ENCODE data around the gene NELL1.

The NELL1 gene

DNA sequence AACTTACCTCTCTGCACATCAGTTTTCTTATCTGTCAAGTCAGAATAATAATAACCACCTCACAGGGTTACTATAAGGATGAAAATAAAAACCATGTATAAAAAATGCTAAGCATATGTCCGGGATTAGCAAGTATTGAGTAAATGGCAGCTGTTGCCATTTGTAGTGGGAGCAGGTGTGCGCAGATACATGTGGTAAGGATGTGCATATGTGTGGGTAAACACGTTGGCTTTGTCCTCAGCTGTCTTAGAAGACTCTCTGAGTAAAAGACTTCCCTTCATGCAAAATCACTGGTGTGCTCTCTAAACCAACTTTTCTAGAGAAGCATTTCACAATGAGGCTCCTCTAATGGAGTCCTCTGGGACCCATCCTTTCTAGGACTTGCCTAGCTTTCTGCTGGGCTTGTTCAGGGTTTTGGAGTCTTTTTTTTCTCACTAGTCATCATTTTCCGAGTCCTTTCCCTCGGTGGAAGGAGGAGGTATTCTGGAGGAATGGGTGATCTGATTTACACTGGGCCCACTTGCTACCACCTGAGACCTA lies 62.4 kb downstream of the NELL1 start:
- Histone ChIP-seq H3K9ac (ENCODE audit: low read depth, low read length, poor library complexity, severe bottlenecking) (no peak overlapping the region), H3K4me2 (ENCODE audit: low read depth, low read length, poor library complexity, severe bottlenecking) (no peak overlapping the region), H3K79me2 (ENCODE audit: insufficient read depth, low read length) (no peaks in the 10 kb centered on the region), H3K9me3 (ENCODE audit: insufficient read depth, low read depth, low read length) (no peaks in the 10 kb centered on the region; the same call in 1 of the 2 replicates), H3K36me3 (ENCODE audit: insufficient read depth, low read length) (no peaks in the 10 kb centered on the region), H4K20me1 (ENCODE audit: insufficient read depth, low read length, poor library complexity, severe bottlenecking) (no peaks in the 10 kb centered on the region), H3K4me3 (ENCODE audit: low read length, poor library complexity, severe bottlenecking) (no peak overlapping the region), H3K4me1 (ENCODE audit: insufficient read depth, low read length, poor library complexity, severe bottlenecking) (no peaks in the 10 kb centered on the region), H3K9me2 (replicated peaks; ENCODE audit: low read depth, low read length) (no peaks in the 10 kb centered on the region), H3K27me3 (ENCODE audit: insufficient read depth, low read length, poor library complexity, severe bottlenecking) (no peaks in the 10 kb centered on the region), H2AFZ (ENCODE audit: low read length) (no peak overlapping the region), H3F3A (ENCODE audit: low read depth) (no peaks in the 10 kb centered on the region)
- TF ChIP-seq, protein P1, sequence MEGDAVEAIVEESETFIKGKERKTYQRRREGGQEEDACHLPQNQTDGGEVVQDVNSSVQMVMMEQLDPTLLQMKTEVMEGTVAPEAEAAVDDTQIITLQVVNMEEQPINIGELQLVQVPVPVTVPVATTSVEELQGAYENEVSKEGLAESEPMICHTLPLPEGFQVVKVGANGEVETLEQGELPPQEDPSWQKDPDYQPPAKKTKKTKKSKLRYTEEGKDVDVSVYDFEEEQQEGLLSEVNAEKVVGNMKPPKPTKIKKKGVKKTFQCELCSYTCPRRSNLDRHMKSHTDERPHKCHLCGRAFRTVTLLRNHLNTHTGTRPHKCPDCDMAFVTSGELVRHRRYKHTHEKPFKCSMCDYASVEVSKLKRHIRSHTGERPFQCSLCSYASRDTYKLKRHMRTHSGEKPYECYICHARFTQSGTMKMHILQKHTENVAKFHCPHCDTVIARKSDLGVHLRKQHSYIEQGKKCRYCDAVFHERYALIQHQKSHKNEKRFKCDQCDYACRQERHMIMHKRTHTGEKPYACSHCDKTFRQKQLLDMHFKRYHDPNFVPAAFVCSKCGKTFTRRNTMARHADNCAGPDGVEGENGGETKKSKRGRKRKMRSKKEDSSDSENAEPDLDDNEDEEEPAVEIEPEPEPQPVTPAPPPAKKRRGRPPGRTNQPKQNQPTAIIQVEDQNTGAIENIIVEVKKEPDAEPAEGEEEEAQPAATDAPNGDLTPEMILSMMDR (conservative IDR thresholded peaks at IDR 0.05; ENCODE audit: low read length): no peak
- TF ChIP-seq EZH2phosphoT487 (IDR thresholded peaks at IDR 0.05; ENCODE audit: borderline replicate concordance): no peak

DNA sequence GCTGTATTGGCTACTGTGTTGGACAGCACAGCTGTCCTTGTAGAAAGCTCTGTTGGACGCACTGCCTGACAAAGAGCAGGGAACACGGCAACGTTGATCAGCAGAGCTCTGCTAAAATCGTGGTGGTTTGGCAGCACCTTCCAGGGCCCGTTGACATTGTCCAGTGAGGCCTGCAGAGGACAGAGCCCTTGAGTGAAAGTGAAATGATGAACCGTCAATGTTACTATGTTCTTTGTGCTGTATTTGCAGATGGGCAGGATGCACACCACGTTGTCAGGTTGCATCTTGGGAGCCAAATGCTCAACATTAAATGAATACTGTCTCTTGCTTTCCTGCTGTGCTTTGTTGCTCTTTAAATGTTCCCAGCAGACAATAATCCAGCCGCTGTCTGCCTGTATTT lies 69.7 kb downstream of the NELL1 start:
- no peak overlapping the region for H3K9ac ChIP-seq (ENCODE audit: low read depth, low read length, poor library complexity, severe bottlenecking)
- no peaks in the 10 kb centered on the region for H3K36me3 ChIP-seq (ENCODE audit: insufficient read depth, low read length)
- H3K9me2 ChIP-seq (replicated peaks; ENCODE audit: low read depth, low read length): no peaks in the 10 kb centered on the region
- H3K79me2 ChIP-seq (ENCODE audit: insufficient read depth, low read length): no peaks in the 10 kb centered on the region
- H3K27me3 ChIP-seq (ENCODE audit: insufficient read depth, low read length, poor library complexity, severe bottlenecking): no peaks in the 10 kb centered on the region
- no peak overlapping the region for H2AFZ ChIP-seq (ENCODE audit: low read length)
- no peaks in the 10 kb centered on the region for H3K4me1 ChIP-seq (ENCODE audit: insufficient read depth, low read length, poor library complexity, severe bottlenecking)
- H3K9me3 ChIP-seq (ENCODE audit: insufficient read depth, low read depth, low read length): no peaks in the 10 kb centered on the region; the same call in 1 of the 2 replicates
- H3K4me3 ChIP-seq (ENCODE audit: low read length, poor library complexity, severe bottlenecking): no peak overlapping the region
- TF ChIP-seq, protein P1 (conservative IDR thresholded peaks at IDR 0.05; ENCODE audit: low read length): no peak
- no peak for TF ChIP-seq EZH2phosphoT487 (IDR thresholded peaks at IDR 0.05; ENCODE audit: borderline replicate concordance)
- no peaks in the 10 kb centered on the region for H3F3A ChIP-seq (ENCODE audit: low read depth)
- no peaks in the 10 kb centered on the region for H4K20me1 ChIP-seq (ENCODE audit: insufficient read depth, low read length, poor library complexity, severe bottlenecking)
- H3K4me2 ChIP-seq (ENCODE audit: low read depth, low read length, poor library complexity, severe bottlenecking): no peak overlapping the region

DNA sequence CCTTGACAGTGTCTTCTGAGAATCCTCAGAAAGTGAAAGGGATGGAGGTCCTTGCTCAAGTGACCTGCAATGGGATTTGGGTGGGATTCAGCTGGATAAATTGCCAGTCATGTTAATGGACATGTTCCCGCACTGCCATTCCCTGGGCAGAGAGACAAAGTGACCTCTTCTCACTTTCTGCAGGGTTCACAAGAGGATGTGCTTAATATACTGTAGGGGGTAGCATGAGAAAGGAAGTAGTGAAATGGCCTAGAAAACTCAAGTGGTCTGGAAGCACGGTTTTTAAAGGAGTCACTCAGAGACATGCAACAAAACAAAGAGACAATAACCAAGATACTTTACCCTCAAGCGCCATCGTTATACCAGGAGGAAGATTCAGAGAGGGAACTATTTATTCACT lies 70.2 kb downstream of the NELL1 start:
- H3K36me3 ChIP-seq (ENCODE audit: insufficient read depth, low read length): no peaks in the 10 kb centered on the region
- H2AFZ ChIP-seq (ENCODE audit: low read length): no peak overlapping the region
- no peaks in the 10 kb centered on the region for H3K27me3 ChIP-seq (ENCODE audit: insufficient read depth, low read length, poor library complexity, severe bottlenecking)
- H4K20me1 ChIP-seq (ENCODE audit: insufficient read depth, low read length, poor library complexity, severe bottlenecking): no peaks in the 10 kb centered on the region
- no peak overlapping the region for H3K4me2 ChIP-seq (ENCODE audit: low read depth, low read length, poor library complexity, severe bottlenecking)
- no peaks in the 10 kb centered on the region for H3K79me2 ChIP-seq (ENCODE audit: insufficient read depth, low read length)
- no peak overlapping the region for H3K9ac ChIP-seq (ENCODE audit: low read depth, low read length, poor library complexity, severe bottlenecking)
- TF ChIP-seq, protein P1 (conservative IDR thresholded peaks at IDR 0.05; ENCODE audit: low read length): no peak
- TF ChIP-seq EZH2phosphoT487 (IDR thresholded peaks at IDR 0.05; ENCODE audit: borderline replicate concordance): no peak
- no peak overlapping the region for H3K4me3 ChIP-seq (ENCODE audit: low read length, poor library complexity, severe bottlenecking)
- H3F3A ChIP-seq (ENCODE audit: low read depth): no peaks in the 10 kb centered on the region
- no peaks in the 10 kb centered on the region for H3K4me1 ChIP-seq (ENCODE audit: insufficient read depth, low read length, poor library complexity, severe bottlenecking)
- H3K9me2 ChIP-seq (replicated peaks; ENCODE audit: low read depth, low read length): no peaks in the 10 kb centered on the region
- H3K9me3 ChIP-seq (ENCODE audit: insufficient read depth, low read depth, low read length): no peaks in the 10 kb centered on the region
